Heart right ventricle (tissue), 16 donors: ENCODE data around the gene LAMTOR4. TPM values are rescaled to one million over a fixed set of nuclear protein-coding genes. Genes with fewer than 3 reads are reported as not detected.
A peak's percentile ranks its signal among the peaks of the same experiment; 100 is the strongest.
"Not testable (repeated sequence)": the region's sequence is repeated elsewhere in the genome, so short reads cannot be mapped to it uniquely, and the experiment has no call there.

Source experiments
- ATAC-seq, 8 donors: fragments of 200-7000 bp; cut with Tn5 transposase; one replicate each; pipeline ENCODE4 v1.9.1; 2020; ENCODE audit warnings: mild to moderate bottlenecking in 8 of 8, moderate library complexity in 8 of 8, moderate number of reproducible peaks in 1 of 8
- DNase-seq, 2 donors: peaks; one replicate each; pipeline ENCODE4 v3.0.0-alpha.2; 2020
- H3K27ac ChIP-seq, 10 donors: fragments of 200-600 bp; sonication (generic) in 2 of 10; one replicate each; pipeline versions ENCODE4 v1.5.0 to v1.8.0; 2020 to 2022; ENCODE audit warnings: mild to moderate bottlenecking in 3 of 10
- H3K27me3 ChIP-seq, 7 donors: fragments of 200-600 bp; one replicate each; pipeline ENCODE4 v1.8.0; 2021 to 2022; ENCODE audit warnings: mild to moderate bottlenecking in 2 of 7
- H3K36me3 ChIP-seq, 9 donors: fragments of 200-600 bp; sonication (generic) in 1 of 9; one replicate each; pipeline versions ENCODE4 v1.5.0 to v1.8.0; 2020 to 2022; ENCODE audit warnings: mild to moderate bottlenecking in 2 of 9
- H3K4me1 ChIP-seq, 9 donors: fragments of 200-600 bp; sonication (generic) in 1 of 9; one replicate each; pipeline versions ENCODE4 v1.5.0 to v1.8.0; 2020 to 2022; ENCODE audit warnings: mild to moderate bottlenecking in 4 of 9
- H3K4me3 ChIP-seq, 10 donors: fragments of 200-600 bp; sonication (generic) in 2 of 10; one replicate each; pipeline versions ENCODE4 v1.5.0 to v1.8.0; 2020 to 2022; ENCODE audit warnings: mild to moderate bottlenecking in 7 of 10, moderate library complexity in 2 of 10
- H3K9me3 ChIP-seq, 11 donors: fragments of 200-600 bp in 10 of 11; sonication (generic) in 2 of 11; one replicate each; pipeline versions ENCODE4 v1.5.0 to v1.8.0; 2013 to 2022; ENCODE audit warnings: mild to moderate bottlenecking in 2 of 11, control low read depth in 1 of 11, moderate library complexity in 1 of 11
- CTCF ChIP-seq, 9 donors: fragments of 200-600 bp; sonication (generic) in 2 of 9; IDR thresholded peaks; one replicate each; pipeline versions ENCODE4 v1.5.0 to v1.8.0; 2021 to 2022; ENCODE audit warnings: antibody characterized with exemption in 9 of 9, mild to moderate bottlenecking in 5 of 9, moderate library complexity in 1 of 9
- WGBS, 2 donors: extraction: QIAGEN DNeasy Blood & Tissue Kit; methylation state at CpG; one replicate each; pipeline ENCODE4 v1.1.7; 2013; ENCODE audit warnings: inconsistent platforms in 1 of 2; 5-methylcytosine and 5-hydroxymethylcytosine counted together
- intact Hi-C, 10 donors: fragments of 100-400 bp; cut with DNase I; formaldehyde crosslinking; loops; one replicate each; pipeline versions ENCODE4 v1.11.1 to v1.14.2; 2022
- polyA plus RNA-seq, 2 donors: library from polyadenylated mRNA; stranded (reverse); fragments of 200-250 nt; gene quantifications; one replicate each; pipeline ENCODE4 v1.2.3, GENCODE V29; 2013
- total RNA-seq, 10 donors: library from RNA; stranded (reverse); fragmentation: NEBNext Ultra II Directional in 3 of 10; extraction: Animal tissue kit (Norgen Biotek cat#: 25700) in 3 of 10; gene quantifications; one replicate each; pipeline versions ENCODE4 v1.2.1 to v1.2.4, GENCODE V29; 2021 to 2023
- donor health status: Arrhythmogenic right ventricular cardiomyopathy.
- donor health status: ischemic (EF 13 %, LVEDD 7.1; RV severe dilation, severe dysfunction).
- donor health status: healthy with polysubstance abuse.
- donor health status: DM: no; HTN: yes; CAD: no.
- donor health status: DM: no; HTN: no; CAD: no.
- donor health status: ischemic (EF 25% LVEDD 6.9; RV normal size, moderate dysfunction).
- donor health status: ischemic (EF 25% LVEDD 5.7; RV mildly dilated, moderate dysfunction).
- donor health status: healthy.
- donor health status: DM: yes; HTN: yes; CAD: no.
- donor health status: Ischemic cardiomyopathy.
- donor health status: ischemic (EF 35%, LVEDD 5.7; RV mildly dilated, moderate dysfunction).
- donor health status: nonischemic (EF 11% LVEDD 7.7; RV severe dilation, severe dysfunction).
- donor health status: DM: yes; HTN: yes; CAD: no.
- donor health status: PGD.
- donor health status: ischemic (EF 29% LVEDD 5.4; RV normal size, mild dysfunction).
- donor health status: nonischemic (EF 23%, LVEDD 6.1; RV moderate dilation, normal function).

LAMTOR4 gene
- total and polyA plus RNA-seq, 12 donors, result 72.3 to 210 (median 90.6) TPM

GRCh38 chr7:100189061-100189460 is 40.3 kb downstream of the LAMTOR4 start:
- no peaks in the 10 kb centered on the region for H3K9me3 ChIP-seq
- intact Hi-C loops, result no loop called here
- no peak overlapping the region for H3K4me3 ChIP-seq
- H3K4me1 ChIP-seq, result peaks cover 0 to 24% (median 0%) of the 10 kb centered on the region in 9 donors
- H3K36me3 ChIP-seq, result no peaks in the 10 kb centered on the region
- DNase-seq, result no peak
- peaks cover 0 to under 1% (median 0%) of the 10 kb centered on the region in 7 donors for H3K27me3 ChIP-seq
- WGBS, 2 donors, result 71 to 79% methylated on average over 3 of the region's 3 CpGs
- no peak for ATAC-seq
- H3K27ac ChIP-seq, result no peak overlapping the region
- no peak for TF ChIP-seq CTCF (IDR thresholded peaks at IDR 0.05)

- H3K4me1 ChIP-seq, result peaks cover 0 to 24% (median 0%) of the 10 kb centered on the region in 9 donors
- peak in 1 of 8 donors; percentile 20 for ATAC-seq
- peaks cover 0 to 6% (median 0%) of the 10 kb centered on the region in 7 donors for H3K27me3 ChIP-seq
- DNase-seq, result no peak
- no peaks in the 10 kb centered on the region for H3K9me3 ChIP-seq
- no peak overlapping the region for H3K27ac ChIP-seq
- H3K4me3 ChIP-seq, result no peak overlapping the region
- H3K36me3 ChIP-seq, result no peaks in the 10 kb centered on the region
- TF ChIP-seq CTCF (IDR thresholded peaks at IDR 0.05), result peak in 7 of 9 donors; percentile 16 to 49 (median 42)
- 70 to 71% methylated on average over 4 of the region's 4 CpGs for WGBS, 2 donors
- intact Hi-C loops, result no loop called here
These were observed 41.5 kb downstream of the LAMTOR4 start for GRCh38 chr7:100190048-100190711.

- H3K27me3 ChIP-seq, result peaks cover 0 to 6% (median 0%) of the 10 kb centered on the region in 7 donors
- intact Hi-C loops, result no loop called here
- ATAC-seq (no peak), DNase-seq (no peak)
- no peaks in the 10 kb centered on the region for H3K36me3 ChIP-seq
- no peak overlapping the region for H3K27ac ChIP-seq
- no peaks in the 10 kb centered on the region for H3K9me3 ChIP-seq
- TF ChIP-seq CTCF (IDR thresholded peaks at IDR 0.05), result no peak
- H3K4me3 ChIP-seq, result no peak overlapping the region
- 63 to 66% methylated on average over 2 of the region's 2 CpGs for WGBS, 2 donors
- H3K4me1 ChIP-seq, result peaks cover 0 to 24% (median 0%) of the 10 kb centered on the region in 9 donors
These were observed 43.1 kb downstream of the LAMTOR4 start for GRCh38 chr7:100191775-100192174.

GRCh38 chr7:100192281-100192862 is 43.7 kb downstream of the LAMTOR4 start:
- H3K27ac ChIP-seq, H3K36me3 ChIP-seq, DNase-seq, H3K9me3 ChIP-seq, ATAC-seq, intact Hi-C loops, H3K4me3 ChIP-seq, H3K27me3 ChIP-seq: not testable (repeated sequence)
- WGBS, 2 donors, result 95 to 97% methylated on average over 6 of the region's 6 CpGs
- peaks cover 0 to 24% (median 0%) of the 10 kb centered on the region in 9 donors for H3K4me1 ChIP-seq

- peaks cover 0 to 6% (median 0%) of the 10 kb centered on the region in 7 donors for H3K27me3 ChIP-seq
- no peaks in the 10 kb centered on the region for H3K9me3 ChIP-seq
- no peaks in the 10 kb centered on the region for H3K36me3 ChIP-seq
- TF ChIP-seq CTCF (IDR thresholded peaks at IDR 0.05), result no peak
- intact Hi-C loops, result no loop called here
- DNase-seq (no peak), ATAC-seq (no peak)
- peaks cover 0 to 24% (median 0%) of the 10 kb centered on the region in 9 donors for H3K4me1 ChIP-seq
- no peak overlapping the region for H3K27ac ChIP-seq
- H3K4me3 ChIP-seq, result no peak overlapping the region
- WGBS, 2 donors, result 75 to 87% methylated on average over 3 of the region's 3 CpGs
These were observed 44.3 kb downstream of the LAMTOR4 start for GRCh38 chr7:100192969-100193368.
